HG03060 (cell line): ENCODE results near the gene MTREX.

Experiments
- ATAC-seq: cut with Tn5 transposase; IDR thresholded peaks from one replicate; pipeline ENCODE4 v1.9.1; 2021; ENCODE audit warnings: low read depth, moderate number of reproducible peaks; ENCODE audit not compliant: unreplicated experiment

Gene MTREX

GRCh38 chr5:55372130-55372925, 64.5 kb downstream of the MTREX start:
- no peak for ATAC-seq

GRCh38 chr5:55377810-55378209, 70.0 kb downstream of the MTREX start:
- no peak for ATAC-seq

GRCh38 chr5:55383254-55383653, 75.5 kb downstream of the MTREX start:
- ATAC-seq: no peak

GRCh38 chr5:55384072-55384471, 76.3 kb downstream of the MTREX start:
- ATAC-seq: no peak

GRCh38 chr5:55385227-55385626, 77.4 kb downstream of the MTREX start:
- no peak for ATAC-seq

- ATAC-seq: no peak
Measured at GRCh38 chr5:55385846-55386245, 78.1 kb downstream of the MTREX start.

- no peak for ATAC-seq
Measured at GRCh38 chr5:55386356-55386755, 78.6 kb downstream of the MTREX start.

- ATAC-seq: no peak
Measured at GRCh38 chr5:55387865-55388264, 80.1 kb downstream of the MTREX start.

- ATAC-seq: no peak
Measured at GRCh38 chr5:55391707-55392106, 83.9 kb downstream of the MTREX start.

- ATAC-seq: no peak
Measured at GRCh38 chr5:55392669-55393068, 84.9 kb downstream of the MTREX start.

GRCh38 chr5:55393501-55394175, 85.8 kb downstream of the MTREX start:
- ATAC-seq: no peak

GRCh38 chr5:55402199-55402598, 94.4 kb downstream of the MTREX start:
- ATAC-seq: no peak

- ATAC-seq: no peak
Measured at GRCh38 chr5:55406292-55406691, 98.5 kb downstream of the MTREX start.

- no peak for ATAC-seq
Measured at GRCh38 chr5:55407059-55407684, 99.4 kb downstream of the MTREX start.

- ATAC-seq: no peak
Measured at GRCh38 chr5:55407984-55408383, 100.2 kb downstream of the MTREX start.

GRCh38 chr5:55409775-55410174, 102.0 kb downstream of the MTREX start:
- no peak for ATAC-seq

- ATAC-seq: no peak
Measured at GRCh38 chr5:55410845-55411244, 103.1 kb downstream of the MTREX start.

GRCh38 chr5:55411876-55412275, 104.1 kb downstream of the MTREX start:
- ATAC-seq: no peak

- ATAC-seq: no peak
Measured at GRCh38 chr5:55413644-55414043, 105.9 kb downstream of the MTREX start.

GRCh38 chr5:55415071-55415470, 107.3 kb downstream of the MTREX start:
- no peak for ATAC-seq

- ATAC-seq: no peak
Measured at GRCh38 chr5:55416306-55416705, 108.5 kb downstream of the MTREX start.
